ENCODE data around the gene NOP16. TPM values are rescaled to one million over a fixed set of nuclear protein-coding genes. Genes with fewer than 3 reads are reported as not detected.

The NOP16 gene
- total RNA-seq, 1 donor from 2014 or later, result 27.2 TPM

- no peak for DNase-seq (ENCODE audit: extremely low read depth, low read depth, low spot score)
Measured at GRCh38 chr5:176388003-176388443, 375 bp downstream of the NOP16 start.

GRCh38 chr5:176387384-176387925, 943 bp downstream of the NOP16 start:
- no peak for DNase-seq (ENCODE audit: extremely low read depth, low read depth, low spot score)

GRCh38 chr5:176386491-176386890, 1.9 kb downstream of the NOP16 start:
- no peak for DNase-seq (ENCODE audit: extremely low read depth, low read depth, low spot score)

- DNase-seq (ENCODE audit: extremely low read depth, low read depth, low spot score), result no peak
Measured at GRCh38 chr5:176384991-176385390, 3.4 kb downstream of the NOP16 start.

GRCh38 chr5:176384366-176384930, 4.0 kb downstream of the NOP16 start:
- no peak for DNase-seq (ENCODE audit: extremely low read depth, low read depth, low spot score)

GRCh38 chr5:176383961-176384360, 4.4 kb downstream of the NOP16 start:
- no peak for DNase-seq (ENCODE audit: extremely low read depth, low read depth, low spot score)

GRCh38 chr5:176383248-176383905, 5.0 kb downstream of the NOP16 start:
- no peak for DNase-seq (ENCODE audit: extremely low read depth, low read depth, low spot score)

GRCh38 chr5:176382721-176383120, 5.7 kb downstream of the NOP16 start:
- no peak for DNase-seq (ENCODE audit: extremely low read depth, low read depth, low spot score)

GRCh38 chr5:176381979-176382378, 6.4 kb downstream of the NOP16 start:
- DNase-seq (ENCODE audit: extremely low read depth, low read depth, low spot score), result no peak

- no peak for DNase-seq (ENCODE audit: extremely low read depth, low read depth, low spot score)
Measured at GRCh38 chr5:176381423-176381822, 7.0 kb downstream of the NOP16 start.

- DNase-seq (ENCODE audit: extremely low read depth, low read depth, low spot score), result no peak
Measured at GRCh38 chr5:176379881-176380280, 8.5 kb downstream of the NOP16 start.

GRCh38 chr5:176373100-176373818, 15.1 kb downstream of the NOP16 start:
- no peak for DNase-seq (ENCODE audit: extremely low read depth, low read depth, low spot score)

GRCh38 chr5:176371621-176372539, 16.5 kb downstream of the NOP16 start:
- no peak for DNase-seq (ENCODE audit: extremely low read depth, low read depth, low spot score)

- DNase-seq (ENCODE audit: extremely low read depth, low read depth, low spot score), result no peak
Measured at GRCh38 chr5:176369934-176370711, 18.3 kb downstream of the NOP16 start.

- no peak for DNase-seq (ENCODE audit: extremely low read depth, low read depth, low spot score)
Measured at GRCh38 chr5:176368726-176369125, 19.7 kb downstream of the NOP16 start.

- no peak for DNase-seq (ENCODE audit: extremely low read depth, low read depth, low spot score)
Measured at GRCh38 chr5:176366232-176366894, 22.0 kb downstream of the NOP16 start.

- DNase-seq (ENCODE audit: extremely low read depth, low read depth, low spot score), result no peak
Measured at GRCh38 chr5:176365351-176366231, 22.8 kb downstream of the NOP16 start, which contains the start of gene ARL10. TSS of gene ARL10 (plus strand) at chr5:176365487. CDS start at chr5:176365564, 77 bp downstream.

GRCh38 chr5:176364765-176365350, 23.5 kb downstream of the NOP16 start:
- DNase-seq (ENCODE audit: extremely low read depth, low read depth, low spot score), result no peak

Data from glomerular endothelial cell (primary cell).